ENCODE results near the gene RUNX2.

DNA sequence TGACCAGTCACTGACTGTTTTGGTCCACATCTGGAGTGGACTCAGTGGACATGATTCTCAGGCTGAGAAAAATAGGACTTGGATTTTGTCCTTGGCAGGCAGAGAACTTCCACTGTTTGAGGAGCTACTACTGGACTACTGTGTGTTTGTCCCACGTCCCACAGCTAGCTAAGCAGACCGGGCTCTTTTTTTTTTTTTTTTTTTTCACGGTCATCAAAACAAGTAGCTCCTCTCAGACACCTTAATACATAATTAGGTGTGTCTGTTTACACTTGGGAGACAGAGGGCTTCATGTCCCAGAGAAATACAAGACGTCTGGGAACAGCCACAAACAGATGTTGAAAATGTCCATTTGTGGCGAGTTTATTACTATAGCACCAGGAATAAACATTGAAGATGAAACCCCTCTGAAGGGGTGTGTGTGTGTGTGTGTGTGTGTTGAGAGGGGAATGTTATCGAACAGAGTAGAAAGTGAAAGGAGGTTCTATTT, 204.6 kb downstream of the RUNX2 start:
- no peak for TF ChIP-seq CTCF (IDR thresholded peaks at IDR 0.05)
- TF ChIP-seq POLR2A (IDR thresholded peaks at IDR 0.05) = no peak

All from esophagus squamous epithelium (tissue), 4 donors.